Duodenal mucosa (tissue), 2 donors: ENCODE results near the gene LRIT2.

ENCODE experiments used
- H3K27ac ChIP-seq: one replicate; pipeline ENCODE4 v1.7.0; 2013; ENCODE audit warnings: low read depth, low read length
- H3K27me3 ChIP-seq, 2 donors: one replicate each; pipeline ENCODE4 v1.7.0; 2013; ENCODE audit warnings: low read length in 2 of 2, control low read depth in 1 of 2; ENCODE audit not compliant: insufficient read depth in 2 of 2, control insufficient read depth in 1 of 2
- H3K36me3 ChIP-seq, 2 donors: one replicate each; pipeline ENCODE4 v1.7.0; 2013; ENCODE audit warnings: low read length in 2 of 2, control low read depth in 1 of 2; ENCODE audit not compliant: insufficient read depth in 2 of 2, control insufficient read depth in 1 of 2
- H3K4me1 ChIP-seq, 2 donors: one replicate each; pipeline ENCODE4 v1.7.0; 2013; ENCODE audit warnings: low read length in 2 of 2, control low read depth in 1 of 2; ENCODE audit not compliant: insufficient read depth in 2 of 2, control insufficient read depth in 1 of 2
- H3K4me3 ChIP-seq, 2 donors: one replicate each; pipeline ENCODE4 v1.7.0; 2013; ENCODE audit warnings: low read length in 2 of 2, low read depth in 1 of 2
- H3K9ac ChIP-seq, 2 donors: one replicate each; pipeline ENCODE4 v1.7.0; 2013; ENCODE audit warnings: low read length in 2 of 2, low read depth in 1 of 2
- H3K9me3 ChIP-seq, 2 donors: one replicate each; pipeline ENCODE4 v1.7.0; 2013; ENCODE audit warnings: low read length in 2 of 2, control low read depth in 1 of 2; ENCODE audit not compliant: control insufficient read depth in 1 of 2

Gene LRIT2, protein sequence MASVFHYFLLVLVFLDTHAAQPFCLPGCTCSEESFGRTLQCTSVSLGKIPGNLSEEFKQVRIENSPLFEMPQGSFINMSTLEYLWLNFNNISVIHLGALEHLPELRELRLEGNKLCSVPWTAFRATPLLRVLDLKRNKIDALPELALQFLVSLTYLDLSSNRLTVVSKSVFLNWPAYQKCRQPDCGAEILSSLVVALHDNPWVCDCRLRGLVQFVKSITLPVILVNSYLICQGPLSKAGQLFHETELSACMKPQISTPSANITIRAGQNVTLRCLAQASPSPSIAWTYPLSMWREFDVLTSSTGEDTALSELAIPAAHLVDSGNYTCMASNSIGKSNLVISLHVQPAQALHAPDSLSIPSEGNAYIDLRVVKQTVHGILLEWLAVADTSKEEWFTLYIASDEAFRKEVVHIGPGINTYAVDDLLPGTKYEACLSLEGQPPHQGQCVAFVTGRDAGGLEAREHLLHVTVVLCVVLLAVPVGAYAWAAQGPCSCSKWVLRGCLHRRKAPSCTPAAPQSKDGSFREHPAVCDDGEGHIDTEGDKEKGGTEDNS

DNA sequence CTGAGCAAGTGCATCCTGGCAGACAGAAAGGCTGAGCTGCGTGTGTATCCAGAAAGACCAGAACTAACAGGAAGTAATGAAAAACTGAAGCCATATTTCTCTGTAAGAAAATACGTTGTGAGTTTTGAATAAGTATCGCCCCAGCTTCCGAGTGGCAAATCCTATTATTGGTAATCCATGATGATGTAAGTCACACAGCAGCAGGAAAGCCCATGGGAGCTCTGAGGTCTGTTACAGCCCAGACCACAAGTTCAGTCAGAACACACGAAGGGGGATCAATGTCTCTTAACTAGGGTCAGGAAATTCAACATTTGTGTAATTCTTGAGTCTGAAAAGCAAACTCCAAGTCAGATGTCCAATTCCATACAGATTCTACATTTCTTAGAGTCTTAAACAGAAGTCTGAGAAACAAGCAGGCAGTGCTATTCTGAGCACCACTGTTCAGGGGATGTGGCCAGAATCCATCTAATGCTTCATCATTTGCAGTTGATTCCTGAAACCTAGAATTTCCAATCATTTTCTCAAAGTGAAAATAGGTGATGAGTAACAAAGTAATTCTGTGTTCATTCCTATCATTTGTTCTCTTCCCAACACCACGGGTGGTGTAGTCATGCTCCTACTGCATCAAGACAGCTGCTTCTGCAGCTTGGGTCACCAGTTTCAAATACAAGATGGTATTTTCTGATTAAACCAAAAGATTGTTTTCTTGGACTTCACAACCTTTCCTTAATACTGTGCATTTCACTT is at the start of gene LRIT2:
Gene LRIT2 (minus strand): TSS at position 118 of the 747 bp plus-strand sequence. CDS start 24 bp downstream, at position 94.
- Histone ChIP-seq H3K36me3 (no peaks in the 10 kb centered on the region), H3K9ac (no peak within 1 kb of the TSS), H3K4me1 (no peaks in the 10 kb centered on the region), H3K4me3 (no peak within 1 kb of the TSS), H3K9me3 (no peaks in the 10 kb centered on the region), H3K27me3 (no peaks in the 10 kb centered on the region), H3K27ac (no peak within 1 kb of the TSS)

DNA sequence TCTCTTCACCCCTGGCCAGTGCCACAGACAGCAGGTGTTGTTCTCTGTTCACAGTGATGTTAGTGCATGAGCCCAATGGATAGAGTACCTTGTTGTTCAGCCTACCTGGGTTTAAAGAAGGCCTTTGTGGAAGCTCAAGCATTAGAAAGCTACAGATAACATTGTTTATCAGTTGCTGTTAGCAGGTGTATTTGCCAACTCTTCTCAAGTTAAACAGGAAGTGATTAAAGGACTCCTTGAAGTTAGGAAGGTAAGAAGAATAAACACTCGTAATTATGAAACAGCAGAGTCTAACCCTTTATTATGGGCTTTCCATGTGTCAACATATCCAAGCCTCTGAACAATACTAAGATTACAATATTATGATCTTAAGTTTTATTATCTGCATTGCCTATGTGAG is 45.4 kb upstream of the LRIT2 start:
- Histone ChIP-seq H3K9me3 (no peaks in the 10 kb centered on the region), H3K27me3 (no peaks in the 10 kb centered on the region), H3K4me1 (peaks cover 0 to 3% of the 10 kb centered on the region in 2 donors), H3K36me3 (no peaks in the 10 kb centered on the region), H3K27ac (no peak overlapping the region), H3K9ac (no peak overlapping the region), H3K4me3 (no peak overlapping the region)

DNA sequence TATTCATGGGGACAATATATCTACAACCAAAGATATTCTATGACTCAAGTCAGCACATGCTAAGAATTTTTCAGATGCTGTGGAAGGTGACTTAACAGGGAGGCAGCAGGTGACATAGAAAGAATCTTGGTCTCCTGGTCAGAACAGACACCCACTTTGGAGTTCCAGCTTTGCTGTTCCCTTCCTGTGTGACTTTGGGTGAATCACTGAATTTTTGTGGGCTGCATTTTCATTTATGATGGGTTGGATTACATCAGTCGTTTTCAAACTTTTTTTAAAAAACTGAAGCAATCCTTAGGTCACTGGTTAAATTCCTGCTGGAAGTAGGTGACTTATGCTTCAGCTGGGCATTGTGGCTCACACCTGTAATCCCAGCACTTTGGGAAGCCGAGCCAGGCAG is 44.4 kb upstream of the LRIT2 start:
- Histone ChIP-seq H3K9ac (no peak overlapping the region), H3K4me3 (no peak overlapping the region), H3K4me1 (peaks cover 0 to 3% of the 10 kb centered on the region in 2 donors), H3K36me3 (no peaks in the 10 kb centered on the region), H3K27me3 (no peaks in the 10 kb centered on the region), H3K27ac (no peak overlapping the region), H3K9me3 (no peaks in the 10 kb centered on the region)

GRCh38 chr10:84269162-84269561 is 43.8 kb upstream of the LRIT2 start:
- Histone ChIP-seq H3K27ac (no peak overlapping the region), H3K4me1 (peaks cover 0 to 3% of the 10 kb centered on the region in 2 donors), H3K27me3 (no peaks in the 10 kb centered on the region), H3K36me3 (no peaks in the 10 kb centered on the region), H3K9me3 (no peaks in the 10 kb centered on the region), H3K9ac (no peak overlapping the region), H3K4me3 (no peak overlapping the region)

DNA sequence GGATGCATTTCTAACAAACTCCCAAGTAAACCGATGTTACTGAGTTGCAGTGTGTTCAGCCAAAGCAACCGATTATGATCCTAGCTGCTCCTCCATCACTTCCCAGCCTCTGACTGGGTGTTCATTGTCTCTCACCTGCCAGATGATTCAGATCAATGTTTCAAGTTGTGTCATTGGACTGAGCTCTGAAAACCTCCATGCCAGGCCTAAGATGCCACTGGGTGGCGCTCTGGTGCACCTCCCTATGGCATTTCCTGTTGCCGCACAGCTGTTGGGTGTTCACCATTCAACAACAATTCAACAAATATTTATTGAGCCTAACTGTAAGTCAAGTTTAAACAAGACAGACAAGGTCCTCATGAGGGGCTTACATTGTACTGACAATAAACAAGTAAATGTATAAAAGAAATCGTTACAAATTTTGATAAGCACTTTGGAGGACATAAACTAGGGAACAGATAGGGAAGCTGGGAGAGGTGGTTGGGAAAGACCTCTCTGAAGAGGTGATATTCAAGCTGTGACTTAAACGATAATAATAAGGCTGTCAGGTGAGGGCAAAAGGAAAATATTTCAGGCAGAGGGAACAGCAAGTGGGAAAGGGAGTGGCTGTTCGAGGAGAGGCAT is 42.3 kb upstream of the LRIT2 start:
- no peak overlapping the region for H3K4me3 ChIP-seq

GRCh38 chr10:84265418-84265817 is 40.1 kb upstream of the LRIT2 start:
- no peaks in the 10 kb centered on the region for H3K36me3 ChIP-seq
- peaks cover 0 to under 1% of the 10 kb centered on the region in 2 donors for H3K4me1 ChIP-seq
- no peak overlapping the region for H3K4me3 ChIP-seq
- H3K9ac ChIP-seq = no peak overlapping the region
- peaks cover 0 to 5% of the 10 kb centered on the region in 2 donors for H3K27me3 ChIP-seq
- no peak overlapping the region for H3K27ac ChIP-seq
- H3K9me3 ChIP-seq = no peaks in the 10 kb centered on the region

More for the DNA sequence above, 42.3 kb upstream of the LRIT2 start:
- no peaks in the 10 kb centered on the region for H3K9me3 ChIP-seq
- peaks cover 0 to 2% of the 10 kb centered on the region in 2 donors for H3K27me3 ChIP-seq
- H3K4me1 ChIP-seq = peaks cover 0 to 3% of the 10 kb centered on the region in 2 donors
- H3K9ac ChIP-seq = no peak overlapping the region
- H3K27ac ChIP-seq = no peak overlapping the region
- H3K36me3 ChIP-seq = no peaks in the 10 kb centered on the region

- H3K4me1 ChIP-seq = no peaks in the 10 kb centered on the region
- H3K4me3 ChIP-seq = no peak overlapping the region
- peaks cover 0 to 5% of the 10 kb centered on the region in 2 donors for H3K27me3 ChIP-seq
- no peak overlapping the region for H3K9ac ChIP-seq
- H3K27ac ChIP-seq = no peak overlapping the region
- no peaks in the 10 kb centered on the region for H3K9me3 ChIP-seq
- H3K36me3 ChIP-seq = no peaks in the 10 kb centered on the region
Measured at GRCh38 chr10:84264611-84265141, 39.3 kb upstream of the LRIT2 start.

- H3K9ac ChIP-seq = no peak overlapping the region
- H3K4me1 ChIP-seq = no peaks in the 10 kb centered on the region
- no peaks in the 10 kb centered on the region for H3K9me3 ChIP-seq
- peaks cover 0 to 5% of the 10 kb centered on the region in 2 donors for H3K27me3 ChIP-seq
- no peak overlapping the region for H3K4me3 ChIP-seq
- H3K27ac ChIP-seq = no peak overlapping the region
- H3K36me3 ChIP-seq = no peaks in the 10 kb centered on the region
Measured at GRCh38 chr10:84263716-84264115, 38.4 kb upstream of the LRIT2 start.

GRCh38 chr10:84262190-84262956 is 37.0 kb upstream of the LRIT2 start:
- H3K27ac ChIP-seq = no peak overlapping the region
- H3K36me3 ChIP-seq = no peaks in the 10 kb centered on the region
- no peaks in the 10 kb centered on the region for H3K4me1 ChIP-seq
- H3K9me3 ChIP-seq = no peaks in the 10 kb centered on the region
- no peak overlapping the region for H3K9ac ChIP-seq
- H3K27me3 ChIP-seq = peaks cover 0 to 5% of the 10 kb centered on the region in 2 donors
- H3K4me3 ChIP-seq = no peak overlapping the region
